Measurements from ENCODE around the gene PLEKHH1. TPM values are rescaled to one million over a fixed set of nuclear protein-coding genes. Genes with fewer than 3 reads are reported as not detected.

Gene PLEKHH1
- total RNA-seq, 1 experiment from 2014 or later: 16.5 TPM

Other genes starting within 250 kb of the PLEKHH1 start
- gene ATP6V1D, start 173.5 kb upstream of the PLEKHH1 start, total RNA-seq (2014; rRNA removed; shearing (Covaris generic)): 90.0 and 107 TPM in 2 replicates
- 155 and 162 TPM in 2 replicates for gene EIF2S1, start 173.0 kb upstream of the PLEKHH1 start, total RNA-seq (2014; rRNA removed; shearing (Covaris generic))
- not detected in 2 replicates for gene PLEK2, start 121.1 kb upstream of the PLEKHH1 start, total RNA-seq (2014; rRNA removed; shearing (Covaris generic))
- gene TMEM229B, start 44.6 kb upstream of the PLEKHH1 start, total RNA-seq (2014; rRNA removed; shearing (Covaris generic)): 0.07 and 0.69 TPM in 2 replicates
- 8.2 and 8.8 TPM in 2 replicates for gene PIGH, start 67.0 kb downstream of the PLEKHH1 start, total RNA-seq (2014; rRNA removed; shearing (Covaris generic))
- 32.1 and 40.9 TPM in 2 replicates for gene ARG2, start 86.6 kb downstream of the PLEKHH1 start, total RNA-seq (2014; rRNA removed; shearing (Covaris generic))
- gene VTI1B, start 141.3 kb downstream of the PLEKHH1 start, total RNA-seq (2014; rRNA removed; shearing (Covaris generic)): 61.2 and 65.3 TPM in 2 replicates
- 116 and 123 TPM in 2 replicates for gene RDH11, start 162.5 kb downstream of the PLEKHH1 start, total RNA-seq (2014; rRNA removed; shearing (Covaris generic))
- 0.48 and 1.1 TPM in 2 replicates for gene RDH12, start 168.6 kb downstream of the PLEKHH1 start, total RNA-seq (2014; rRNA removed; shearing (Covaris generic))